HAP-1 (cell line): ENCODE results near the gene CNDP1.

Experiments used
- DNase-seq, 2 experiments: peaks; one replicate each; pipeline ENCODE4 v3.0.0-alpha.2; 2016 to 2020; ENCODE audit warnings: low spot score in 2 of 2
- H3K27me3 ChIP-seq: fragments of 250-450 bp; sonication (Bioruptor Pico); 2 replicates; pipeline ENCODE4 v1.5.1; 2020; ENCODE audit warnings: low read depth, mild to moderate bottlenecking, moderate library complexity
- H3K36me3 ChIP-seq: fragments of 250-450 bp; sonication (Bioruptor Pico); replicated peaks from 2 replicates; pipeline ENCODE4 v1.5.1; 2020; ENCODE audit warnings: mild to moderate bottlenecking
- H3K4me1 ChIP-seq: fragments of 250-450 bp; sonication (Bioruptor Pico); 2 replicates; pipeline ENCODE4 v1.5.1; 2020; ENCODE audit warnings: mild to moderate bottlenecking
- H3K4me3 ChIP-seq: fragments of 250-450 bp; sonication (Bioruptor Pico); 2 replicates; pipeline ENCODE4 v1.5.1; 2020; ENCODE audit warnings: mild to moderate bottlenecking, moderate library complexity
- H3K9me3 ChIP-seq: fragments of 250-450 bp; sonication (Bioruptor Pico); 2 replicates; pipeline ENCODE4 v1.5.1; 2020; ENCODE audit warnings: mild to moderate bottlenecking, moderate library complexity
- in situ Hi-C: fragments of 300-500 bp; cut with MboI; formaldehyde crosslinking; loops from 3 replicates; pipeline ENCODE4 v1.14.3; 2020; ENCODE audit warnings: low sequenced_read_pairs, inconsistent platforms, mixed read lengths

The CNDP1 gene

DNA sequence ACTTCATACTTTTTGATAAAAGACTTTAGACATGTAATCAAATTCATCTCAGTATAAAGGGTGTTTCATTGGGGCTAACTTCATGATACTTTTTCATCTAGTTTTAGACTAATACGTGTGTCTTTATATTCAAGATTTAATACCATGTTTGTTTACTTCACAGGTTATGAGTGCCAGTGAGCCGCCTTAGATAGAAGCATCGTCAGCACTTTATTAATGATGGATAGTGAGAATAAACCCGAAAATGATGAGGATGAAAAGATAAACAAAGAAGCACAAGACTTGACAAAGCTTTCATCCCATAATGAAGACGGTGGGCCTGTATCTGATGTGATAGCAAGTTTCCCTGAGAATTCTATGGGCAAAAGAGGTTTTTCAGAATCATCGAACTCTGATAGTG, 96.5 kb downstream of the CNDP1 start:
- in situ Hi-C loops, result loop anchor here (25.0 kb wide), 1 partner anchor 1731 kb away; no protein-coding TSS in a partner anchor
- no peaks in the 10 kb centered on the region for H3K9me3 ChIP-seq
- no peaks in the 10 kb centered on the region for H3K36me3 ChIP-seq
- no peak overlapping the region for H3K4me3 ChIP-seq
- DNase-seq, result no peak
- no peaks in the 10 kb centered on the region for H3K4me1 ChIP-seq
- no peaks in the 10 kb centered on the region for H3K27me3 ChIP-seq

DNA sequence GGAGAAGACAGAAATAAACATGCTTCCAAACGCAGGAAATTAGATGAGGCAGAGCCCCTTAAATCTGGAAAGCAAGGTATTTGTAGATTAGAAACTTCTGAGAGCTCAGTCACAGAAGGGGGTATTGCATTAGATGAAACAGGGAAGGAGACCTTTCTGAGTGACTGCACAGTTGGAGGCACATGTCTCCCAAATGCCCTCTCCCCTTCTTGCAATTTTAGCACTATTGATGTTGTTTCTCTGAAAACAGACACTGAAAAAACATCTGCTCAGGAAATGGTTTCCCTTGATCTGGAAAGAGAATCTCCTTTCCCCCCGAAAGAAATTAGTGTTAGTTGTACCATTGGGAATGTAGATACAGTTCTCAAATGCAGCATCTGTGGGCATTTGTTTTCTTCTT, 96.9 kb downstream of the CNDP1 start:
- in situ Hi-C loops, result loop anchor here (25.0 kb wide), 1 partner anchor 1731 kb away; no protein-coding TSS in a partner anchor
- no peak overlapping the region for H3K4me3 ChIP-seq
- no peaks in the 10 kb centered on the region for H3K36me3 ChIP-seq
- no peak for DNase-seq
- H3K27me3 ChIP-seq, result no peaks in the 10 kb centered on the region
- H3K9me3 ChIP-seq, result no peaks in the 10 kb centered on the region
- no peaks in the 10 kb centered on the region for H3K4me1 ChIP-seq

DNA sequence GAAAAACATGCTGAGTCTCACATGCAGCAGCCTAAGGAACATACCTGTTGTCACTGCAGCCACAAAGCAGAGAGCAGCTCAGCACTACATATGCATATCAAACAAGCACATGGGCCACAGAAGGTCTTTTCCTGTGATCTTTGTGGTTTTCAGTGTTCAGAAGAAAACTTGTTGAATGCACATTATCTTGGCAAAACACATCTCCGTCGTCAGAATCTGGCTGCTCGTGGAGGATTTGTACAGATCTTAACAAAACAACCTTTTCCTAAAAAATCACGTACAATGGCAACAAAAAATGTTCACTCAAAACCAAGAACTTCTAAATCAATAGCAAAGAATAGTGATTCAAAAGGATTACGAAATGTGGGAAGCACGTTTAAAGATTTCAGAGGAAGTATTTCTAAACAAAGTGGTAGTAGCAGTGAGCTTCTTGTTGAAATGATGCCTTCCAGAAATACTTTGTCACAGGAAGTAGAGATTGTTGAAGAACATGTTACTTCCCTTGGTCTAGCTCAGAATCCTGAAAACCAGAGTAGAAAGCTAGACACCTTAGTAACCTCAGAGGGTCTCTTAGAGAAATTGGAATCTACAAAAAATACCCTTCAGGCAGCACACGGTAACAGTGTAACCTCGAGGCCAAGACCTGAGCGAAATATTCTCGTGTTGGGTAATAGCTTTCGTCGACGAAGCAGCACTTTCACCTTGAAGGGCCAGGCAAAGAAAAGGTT, 97.5 kb downstream of the CNDP1 start:
- DNase-seq, result no peak
- Histone ChIP-seq H3K4me1 (no peaks in the 10 kb centered on the region), H3K9me3 (no peaks in the 10 kb centered on the region), H3K36me3 (no peaks in the 10 kb centered on the region), H3K27me3 (no peaks in the 10 kb centered on the region), H3K4me3 (no peak overlapping the region)
- in situ Hi-C loops, result loop anchor here (25.0 kb wide), 1 partner anchor 1731 kb away; no protein-coding TSS in a partner anchor

DNA sequence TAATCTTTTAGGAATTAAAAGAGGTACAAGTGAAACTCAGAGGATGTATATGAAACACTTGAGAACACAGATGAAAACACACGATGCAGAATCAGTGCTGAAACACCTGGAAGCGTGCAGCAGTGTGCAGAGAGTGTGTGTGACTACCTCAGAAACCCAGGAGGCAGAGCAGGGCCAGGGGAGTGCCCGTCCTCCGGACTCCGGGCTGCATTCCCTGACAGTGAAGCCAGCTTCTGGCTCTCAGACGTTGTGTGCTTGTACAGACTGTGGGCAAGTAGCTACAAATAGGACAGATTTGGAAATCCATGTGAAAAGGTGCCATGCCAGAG, 98.0 kb downstream of the CNDP1 start:
- Histone ChIP-seq H3K36me3 (no peaks in the 10 kb centered on the region), H3K9me3 (no peaks in the 10 kb centered on the region), H3K27me3 (no peaks in the 10 kb centered on the region), H3K4me3 (no peak overlapping the region), H3K4me1 (no peaks in the 10 kb centered on the region)
- no peak for DNase-seq
- in situ Hi-C loops, result loop anchor here (25.0 kb wide), 1 partner anchor 1730 kb away; no protein-coding TSS in a partner anchor

DNA sequence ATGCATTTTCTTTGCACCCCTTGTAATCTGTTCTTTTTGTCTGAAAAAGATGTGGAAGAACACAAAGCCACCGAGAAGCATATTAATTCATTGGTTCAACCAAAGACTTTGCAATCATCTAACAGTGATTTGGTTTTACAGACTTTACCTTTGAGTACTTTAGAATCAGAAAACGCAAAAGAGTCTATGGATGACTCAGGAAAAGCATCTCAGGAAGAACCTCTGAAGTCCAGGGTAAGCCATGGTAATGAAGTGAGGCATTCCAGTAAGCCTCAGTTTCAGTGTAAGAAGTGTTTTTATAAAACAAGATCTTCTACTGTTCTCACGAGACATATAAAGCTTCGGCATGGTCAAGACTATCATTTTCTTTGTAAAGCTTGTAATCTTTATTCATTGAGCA, 98.6 kb downstream of the CNDP1 start:
- Histone ChIP-seq H3K4me1 (no peaks in the 10 kb centered on the region), H3K9me3 (no peaks in the 10 kb centered on the region), H3K36me3 (no peaks in the 10 kb centered on the region), H3K4me3 (no peak overlapping the region), H3K27me3 (no peaks in the 10 kb centered on the region)
- DNase-seq, result no peak
- in situ Hi-C loops, result loop anchor here (25.0 kb wide), 1 partner anchor 1729 kb away; no protein-coding TSS in a partner anchor

DNA sequence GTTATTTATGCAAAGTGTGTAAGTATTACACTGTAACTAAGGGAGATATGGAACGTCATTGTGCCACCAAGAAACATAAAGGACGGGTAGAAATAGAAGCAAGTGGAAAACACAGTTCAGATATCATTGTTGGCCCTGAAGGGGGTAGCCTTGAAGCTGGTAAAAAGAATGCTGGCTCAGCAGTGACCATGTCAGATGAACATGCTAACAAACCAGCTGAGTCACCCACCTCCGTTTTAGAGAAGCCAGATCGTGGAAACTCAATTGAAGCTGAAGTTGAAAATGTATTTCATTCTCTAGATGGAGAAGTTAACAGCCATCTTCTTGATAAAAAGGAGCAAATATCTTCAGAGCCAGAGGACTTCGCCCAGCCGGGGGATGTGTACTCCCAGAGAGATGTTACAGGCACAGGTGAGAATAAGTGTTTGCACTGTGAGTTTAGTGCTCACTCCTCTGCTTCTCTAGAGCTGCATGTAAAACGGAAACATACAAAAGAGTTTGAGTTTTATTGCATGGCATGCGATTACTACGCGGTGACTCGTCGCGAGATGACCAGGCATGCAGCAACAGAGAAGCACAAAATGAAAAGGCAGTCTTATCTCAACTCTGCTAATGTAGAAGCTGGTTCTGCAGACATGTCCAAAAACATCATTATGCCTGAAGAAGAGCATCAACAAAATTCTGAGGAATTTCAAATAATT, 99.5 kb downstream of the CNDP1 start:
- Histone ChIP-seq H3K36me3 (no peaks in the 10 kb centered on the region), H3K4me1 (no peaks in the 10 kb centered on the region), H3K9me3 (no peaks in the 10 kb centered on the region), H3K4me3 (no peak overlapping the region), H3K27me3 (no peaks in the 10 kb centered on the region)
- DNase-seq, result no peak
- in situ Hi-C loops, result loop anchor here (25.0 kb wide), 1 partner anchor 1728 kb away; no protein-coding TSS in a partner anchor

DNA sequence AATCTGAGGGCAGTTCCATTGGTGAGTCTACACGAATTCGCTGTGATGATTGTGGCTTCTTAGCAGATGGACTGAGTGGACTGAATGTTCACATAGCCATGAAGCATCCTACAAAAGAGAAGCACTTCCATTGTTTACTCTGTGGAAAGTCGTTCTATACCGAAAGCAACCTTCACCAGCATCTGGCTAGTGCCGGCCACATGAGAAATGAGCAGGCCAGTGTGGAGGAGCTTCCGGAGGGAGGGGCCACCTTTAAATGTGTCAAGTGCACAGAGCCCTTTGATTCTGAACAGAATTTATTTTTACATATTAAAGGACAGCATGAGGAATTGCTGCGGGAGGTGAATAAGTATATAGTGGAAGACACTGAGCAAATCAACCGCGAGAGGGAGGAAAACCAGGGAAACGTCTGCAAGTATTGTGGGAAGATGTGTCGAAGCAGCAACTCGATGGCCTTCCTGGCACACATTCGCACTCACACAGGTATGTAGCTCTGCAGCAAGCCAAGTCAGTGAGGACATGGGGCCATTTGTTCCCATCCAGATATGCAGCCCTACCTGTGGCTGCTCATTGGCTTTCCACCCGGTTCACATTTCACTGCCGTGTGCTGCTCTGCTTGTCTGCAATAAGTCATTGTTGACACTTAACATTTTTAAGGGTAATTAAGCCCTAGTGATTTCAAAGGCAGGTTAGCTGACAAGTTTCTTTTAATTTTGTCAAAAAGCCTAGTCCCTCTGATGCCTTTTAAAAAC, 101.1 kb downstream of the CNDP1 start:
- Histone ChIP-seq H3K36me3 (no peaks in the 10 kb centered on the region), H3K27me3 (no peaks in the 10 kb centered on the region), H3K4me3 (no peak overlapping the region), H3K4me1 (peaks cover under 1% of the 10 kb centered on the region), H3K9me3 (no peaks in the 10 kb centered on the region)
- in situ Hi-C loops, result loop anchor here (25.0 kb wide), 1 partner anchor 1727 kb away; no protein-coding TSS in a partner anchor
- DNase-seq, result no peak
